Activated T-cell treated with anti-CD3 and anti-CD28 coated beads, Interleukin-2, amount 50 U/mL, for 72 hours (primary cell): ENCODE results near the gene DZANK1. TPM values are rescaled to one million over a fixed set of nuclear protein-coding genes. Genes with fewer than 3 reads are reported as not detected.
"Not testable (repeated sequence)": the region's sequence is repeated elsewhere in the genome, so short reads cannot be mapped to it uniquely, and the experiment has no call there.

Experiments used
- ATAC-seq, 2 donors: fragments of 150-1000 bp; cut with Tn5 transposase; replicated peaks in 1 of 2; 2 replicates each; pipeline ENCODE4 v1.10.0; 2021; ENCODE audit warnings: moderate library complexity in 2 of 2, mild to moderate bottlenecking in 1 of 2
- DNase-seq, 2 donors: peaks; one replicate each; pipeline ENCODE4 v3.0.0; 2021 to 2022; ENCODE audit warnings: mixed read lengths in 1 of 2
- H3K27ac Mint-ChIP-seq: one replicate; pipeline ENCODE4 v1.8.0; 2022; ENCODE audit warnings: mild to moderate bottlenecking, moderate library complexity, mixed read lengths
- H3K27me3 Mint-ChIP-seq: one replicate; pipeline ENCODE4 v1.8.0; 2022; ENCODE audit warnings: low read depth, mixed read lengths
- H3K36me3 Mint-ChIP-seq, 2 donors: one replicate each; pipeline ENCODE4 v1.8.0; 2022; ENCODE audit warnings: mixed read lengths in 2 of 2, mild to moderate bottlenecking in 1 of 2; ENCODE audit not compliant: insufficient read depth in 2 of 2
- H3K4me1 Mint-ChIP-seq: one replicate; pipeline ENCODE4 v1.8.0; 2022; ENCODE audit warnings: low read depth, mixed read lengths
- H3K4me3 Mint-ChIP-seq, 2 donors: one replicate each; pipeline ENCODE4 v1.8.0; 2022; ENCODE audit warnings: mild to moderate bottlenecking in 2 of 2, mixed read lengths in 2 of 2, moderate library complexity in 2 of 2
- H3K9me3 Mint-ChIP-seq, 2 donors: one replicate each; pipeline ENCODE4 v1.8.0; 2022; ENCODE audit warnings: mixed read lengths in 2 of 2
- total RNA-seq, 2 donors: library from RNA; stranded (reverse); gene quantifications; one replicate each; pipeline ENCODE4 v1.2.3, GENCODE V29; 2022

The DZANK1 gene
- total RNA-seq, 2 donors from 2014 or later, result 3.0 to 3.1 TPM

DNA sequence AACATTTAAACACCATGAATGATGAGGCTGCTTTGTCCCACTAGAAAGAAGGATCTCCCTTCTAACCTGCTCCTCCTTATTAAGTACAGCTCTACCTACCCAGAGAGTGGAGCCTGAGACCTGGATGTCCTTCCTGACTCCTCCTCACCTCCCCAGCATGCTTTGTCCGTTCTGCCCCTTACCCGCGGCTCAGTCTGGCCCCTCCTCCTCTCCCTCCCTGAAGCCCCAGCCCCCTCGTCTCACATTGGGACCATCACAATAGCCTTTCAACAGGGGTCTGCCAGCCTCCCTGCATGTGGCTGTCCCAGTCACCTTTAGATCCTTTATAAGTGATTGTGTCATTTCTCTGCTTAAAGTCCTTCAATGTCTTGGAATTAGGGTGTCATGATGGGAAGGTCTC is 72.5 kb downstream of the DZANK1 start:
- no peak for DNase-seq
- no peaks in the 10 kb centered on the region for H3K4me1 Mint-ChIP-seq
- H3K9me3 Mint-ChIP-seq, result no peaks in the 10 kb centered on the region
- H3K27ac Mint-ChIP-seq, result no peak overlapping the region
- no peaks in the 10 kb centered on the region for H3K27me3 Mint-ChIP-seq
- ATAC-seq, result no peak
- H3K4me3 Mint-ChIP-seq, result no peak overlapping the region
- no peaks in the 10 kb centered on the region for H3K36me3 Mint-ChIP-seq

DNA sequence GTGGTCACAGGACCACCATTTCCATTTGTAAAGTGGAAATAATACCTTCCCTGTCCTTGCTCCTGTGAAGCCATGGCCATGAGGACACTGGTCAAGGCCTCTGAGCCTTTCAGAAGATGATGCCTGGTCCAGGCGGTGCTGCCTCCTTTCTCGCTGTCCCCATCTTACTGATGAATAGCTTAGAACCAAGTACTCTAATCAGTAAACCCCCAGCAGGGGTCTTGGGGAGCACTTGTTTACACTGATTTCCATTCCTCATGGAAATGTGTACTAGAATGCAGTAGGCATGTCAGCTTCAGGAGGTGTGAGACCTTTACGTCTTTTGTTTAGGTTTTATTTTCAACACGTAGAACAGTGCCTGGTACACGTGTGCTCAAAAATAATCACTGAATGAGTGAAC is 75.1 kb downstream of the DZANK1 start:
- no peak overlapping the region for H3K4me3 Mint-ChIP-seq
- H3K9me3 Mint-ChIP-seq, result no peaks in the 10 kb centered on the region
- no peak for DNase-seq
- H3K36me3 Mint-ChIP-seq, result no peaks in the 10 kb centered on the region
- no peak overlapping the region for H3K27ac Mint-ChIP-seq
- H3K4me1 Mint-ChIP-seq, result no peaks in the 10 kb centered on the region
- no peaks in the 10 kb centered on the region for H3K27me3 Mint-ChIP-seq
- ATAC-seq, result no peak

DNA sequence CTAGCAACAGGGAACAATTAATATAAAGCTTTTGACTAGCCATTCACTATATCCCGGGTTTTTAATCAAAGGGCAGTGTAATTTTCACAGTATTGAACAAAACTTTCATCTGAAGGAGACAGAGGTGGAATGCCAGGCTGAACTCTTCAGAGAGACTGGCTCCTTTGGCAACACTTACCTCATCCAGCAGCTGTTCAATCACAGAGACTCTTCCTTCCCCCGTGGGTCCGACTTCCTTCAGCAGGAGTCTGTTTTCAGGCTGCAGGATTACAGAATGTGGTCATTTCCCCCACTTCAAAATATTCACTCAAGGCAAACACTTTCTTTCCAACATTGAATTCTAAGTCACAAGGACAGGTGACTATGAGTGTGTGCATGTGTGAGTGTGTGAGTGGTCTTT is 76.6 kb downstream of the DZANK1 start:
- Mint-ChIP-seq H3K27ac (no peak overlapping the region), H3K36me3 (no peaks in the 10 kb centered on the region), H3K27me3 (no peaks in the 10 kb centered on the region), H3K4me3 (no peak overlapping the region), H3K9me3 (no peaks in the 10 kb centered on the region), H3K4me1 (no peaks in the 10 kb centered on the region)
- DNase-seq (no peak), ATAC-seq (no peak)

DNA sequence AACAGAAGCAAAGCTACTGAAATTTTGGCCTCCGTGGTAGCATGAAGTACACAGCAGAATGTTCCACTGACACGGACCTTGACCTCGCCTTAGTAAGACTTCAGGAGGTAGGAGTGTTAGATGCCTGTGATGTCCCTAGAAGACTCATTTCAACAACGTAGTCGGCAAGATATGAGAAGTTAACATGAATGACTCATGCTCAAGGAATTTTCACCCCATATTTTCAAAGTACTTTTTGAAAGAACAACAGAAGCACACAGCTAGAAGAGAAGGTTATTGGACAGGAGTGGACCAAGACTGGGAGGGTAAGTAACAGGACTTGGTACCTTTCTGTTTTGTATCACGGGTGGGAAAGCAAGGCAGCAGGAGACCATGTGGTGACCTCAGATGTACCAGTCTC is 78.0 kb downstream of the DZANK1 start:
- Mint-ChIP-seq H3K36me3 (no peaks in the 10 kb centered on the region), H3K27ac (no peak overlapping the region), H3K9me3 (no peaks in the 10 kb centered on the region)

DNA sequence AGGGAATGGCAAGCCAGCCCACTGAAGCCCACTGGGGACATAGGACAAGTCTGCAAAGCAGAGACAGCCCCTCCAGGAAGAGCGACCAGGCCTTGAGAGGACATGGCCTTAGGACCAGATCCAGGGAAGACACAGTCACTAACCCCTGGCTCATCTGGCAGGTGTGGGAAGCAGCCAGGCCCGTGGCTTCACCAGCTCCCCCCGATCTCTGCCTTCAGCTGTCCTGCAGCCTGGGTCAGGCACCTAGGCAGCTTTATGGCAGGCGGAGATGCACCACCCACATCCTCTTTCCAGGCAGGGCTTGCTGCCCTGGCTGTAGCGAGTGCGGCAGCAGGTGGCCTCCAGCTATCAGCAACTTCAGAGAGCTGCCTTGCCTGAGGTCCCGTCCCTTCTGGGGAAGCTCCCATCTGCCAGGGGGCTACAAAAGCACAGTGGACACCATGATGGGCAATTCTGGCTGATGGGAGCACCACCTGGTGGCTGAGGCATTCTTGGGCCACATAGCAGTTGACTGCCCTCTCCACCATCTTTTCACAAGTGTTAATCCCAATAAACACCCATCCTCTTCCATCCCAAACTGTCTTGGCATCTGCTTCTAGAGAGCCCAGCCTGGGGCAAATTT is 85.8 kb downstream of the DZANK1 start:
- no peak overlapping the region for H3K27ac Mint-ChIP-seq
- DNase-seq (no peak), ATAC-seq (no peak)
- H3K4me1 Mint-ChIP-seq, result no peaks in the 10 kb centered on the region
- H3K27me3 Mint-ChIP-seq, result no peaks in the 10 kb centered on the region
- no peaks in the 10 kb centered on the region for H3K36me3 Mint-ChIP-seq
- H3K4me3 Mint-ChIP-seq, result no peak overlapping the region
- peaks cover 0 to 1% of the 10 kb centered on the region in 2 donors for H3K9me3 Mint-ChIP-seq

More for the DNA sequence above, 78.0 kb downstream of the DZANK1 start:
- no peaks in the 10 kb centered on the region for H3K4me1 Mint-ChIP-seq
- ATAC-seq (no peak), DNase-seq (no peak)
- no peaks in the 10 kb centered on the region for H3K27me3 Mint-ChIP-seq
- H3K4me3 Mint-ChIP-seq, result no peak overlapping the region

DNA sequence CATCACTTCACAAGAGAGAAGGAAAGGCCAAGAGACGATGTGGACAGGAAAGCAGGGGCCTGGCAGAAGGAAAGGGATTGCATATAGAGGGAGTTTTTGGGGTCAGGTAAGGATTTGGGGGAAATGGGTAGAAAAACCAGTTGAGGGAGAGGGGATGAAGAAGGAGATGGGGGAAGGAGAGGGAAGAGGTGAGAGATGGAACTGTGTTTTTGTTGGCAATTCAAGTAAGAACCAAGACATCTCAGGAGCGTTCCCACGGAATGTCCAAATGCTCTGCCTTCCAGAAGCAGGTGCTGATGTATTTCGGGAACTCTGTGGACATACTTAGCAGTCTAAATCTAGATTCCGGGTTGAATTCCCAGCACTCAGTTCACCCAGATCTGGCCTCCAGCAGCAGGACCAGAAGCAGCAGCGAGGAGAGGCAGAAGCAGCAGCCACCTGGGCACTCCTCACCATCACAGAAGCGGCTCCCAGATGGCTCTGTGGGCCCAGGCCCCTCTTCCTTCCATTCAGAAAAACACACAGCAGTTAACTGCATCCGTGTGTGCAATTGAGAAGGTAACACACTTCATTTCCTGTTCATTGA is 88.8 kb downstream of the DZANK1 start:
- DNase-seq, result no peak
- Mint-ChIP-seq H3K4me3 (no peak overlapping the region), H3K27me3 (no peaks in the 10 kb centered on the region), H3K9me3 (peaks cover 0 to 1% of the 10 kb centered on the region in 2 donors), H3K4me1 (no peaks in the 10 kb centered on the region), H3K36me3 (no peaks in the 10 kb centered on the region), H3K27ac (no peak overlapping the region)
- no peak for ATAC-seq

DNA sequence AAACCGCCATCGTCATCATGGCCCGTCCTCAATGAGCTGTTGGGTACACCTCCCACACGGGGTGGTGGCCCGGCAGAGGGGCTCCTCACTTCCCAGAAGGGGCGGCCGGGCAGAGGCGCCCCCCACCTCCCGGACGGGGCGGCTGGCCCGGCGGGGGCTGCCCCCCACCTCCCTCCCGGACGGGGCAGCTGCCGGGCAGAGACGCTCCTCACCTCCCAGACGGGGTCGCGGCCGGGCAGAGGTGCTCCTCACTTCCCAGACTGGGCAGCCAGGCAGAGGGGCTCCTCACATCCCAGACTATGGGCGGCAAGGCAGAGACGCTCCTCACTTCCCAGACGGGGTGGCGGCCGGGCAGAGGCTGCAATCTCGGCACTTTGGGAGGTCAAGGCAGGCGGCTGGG is 91.3 kb downstream of the DZANK1 start:
- not testable (repeated sequence) for H3K4me3 Mint-ChIP-seq, H3K4me1 Mint-ChIP-seq, H3K36me3 Mint-ChIP-seq, H3K27me3 Mint-ChIP-seq, ATAC-seq, DNase-seq, H3K27ac Mint-ChIP-seq, H3K9me3 Mint-ChIP-seq

GRCh38 chr20:18372296-18372695 is 94.5 kb downstream of the DZANK1 start:
- Mint-ChIP-seq H3K4me1 (no peaks in the 10 kb centered on the region), H3K9me3 (no peaks in the 10 kb centered on the region), H3K27ac (no peak overlapping the region), H3K27me3 (peaks cover 16% of the 10 kb centered on the region), H3K36me3 (no peaks in the 10 kb centered on the region), H3K4me3 (no peak overlapping the region)
- no peak for DNase-seq
- no peak for ATAC-seq

- DNase-seq, result no peak
- Mint-ChIP-seq H3K4me1 (no peaks in the 10 kb centered on the region), H3K27me3 (peaks cover 13% of the 10 kb centered on the region), H3K9me3 (no peaks in the 10 kb centered on the region), H3K36me3 (no peaks in the 10 kb centered on the region), H3K4me3 (no peak overlapping the region), H3K27ac (no peak overlapping the region)
- ATAC-seq, result no peak
These were observed 102.1 kb downstream of the DZANK1 start for GRCh38 chr20:18364768-18365167.

GRCh38 chr20:18363708-18364107 is 103.1 kb downstream of the DZANK1 start:
- H3K4me1 Mint-ChIP-seq, result no peaks in the 10 kb centered on the region
- no peak for ATAC-seq
- no peak for DNase-seq

DNA sequence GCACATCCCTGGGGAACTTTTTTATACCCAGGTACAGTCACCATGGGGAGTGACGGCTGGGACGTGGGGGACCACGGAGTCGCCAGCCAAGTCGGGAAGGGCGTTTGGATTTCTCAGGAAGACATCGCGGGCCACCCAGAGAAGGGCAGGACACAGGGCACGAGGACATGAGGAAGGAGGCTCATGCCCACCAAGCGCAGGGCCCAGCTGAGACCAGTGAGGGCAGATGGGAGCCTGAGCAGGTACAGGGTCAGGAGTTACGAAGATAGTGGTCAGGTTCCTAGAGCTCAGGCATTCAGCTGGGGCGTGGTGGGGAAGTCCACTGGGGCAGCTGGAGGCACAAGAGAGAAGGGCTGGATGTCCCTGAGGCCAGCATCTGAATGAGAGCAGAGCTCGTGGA is 103.9 kb downstream of the DZANK1 start:
- H3K27ac Mint-ChIP-seq, result no peak overlapping the region
- H3K4me3 Mint-ChIP-seq, result no peak overlapping the region
- no peaks in the 10 kb centered on the region for H3K27me3 Mint-ChIP-seq
- ATAC-seq (no peak), DNase-seq (no peak)
- no peaks in the 10 kb centered on the region for H3K36me3 Mint-ChIP-seq
- H3K9me3 Mint-ChIP-seq, result no peaks in the 10 kb centered on the region
- H3K4me1 Mint-ChIP-seq, result no peaks in the 10 kb centered on the region

More at GRCh38 chr20:18363708-18364107, 103.1 kb downstream of the DZANK1 start:
- no peaks in the 10 kb centered on the region for H3K36me3 Mint-ChIP-seq
- H3K27ac Mint-ChIP-seq, result no peak overlapping the region
- H3K4me3 Mint-ChIP-seq, result no peak overlapping the region
- no peaks in the 10 kb centered on the region for H3K9me3 Mint-ChIP-seq
- peaks cover 2% of the 10 kb centered on the region for H3K27me3 Mint-ChIP-seq

DNA sequence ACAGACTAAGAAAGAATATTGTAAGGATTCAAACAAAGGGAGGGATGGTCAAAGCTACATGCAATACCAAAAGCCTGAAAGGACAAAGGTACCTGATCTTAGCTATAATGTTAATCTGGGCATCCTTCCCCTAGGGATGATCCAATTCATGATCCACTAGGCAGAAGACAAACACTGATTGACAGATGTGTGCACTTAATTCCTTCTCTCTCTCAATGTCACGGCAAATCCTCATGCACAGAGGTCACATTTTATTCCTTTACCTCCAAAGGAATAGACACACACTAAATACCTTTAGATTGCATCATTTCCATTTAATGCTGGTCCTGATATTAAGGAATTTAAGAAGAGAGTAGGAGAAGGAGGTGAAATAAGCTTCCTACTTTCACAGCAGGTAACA is 105.2 kb downstream of the DZANK1 start:
- H3K27ac Mint-ChIP-seq, result no peak overlapping the region
- H3K4me3 Mint-ChIP-seq, result no peak overlapping the region
- ATAC-seq (no peak), DNase-seq (no peak)
- H3K9me3 Mint-ChIP-seq, result no peaks in the 10 kb centered on the region
- no peaks in the 10 kb centered on the region for H3K27me3 Mint-ChIP-seq
- no peaks in the 10 kb centered on the region for H3K36me3 Mint-ChIP-seq
- H3K4me1 Mint-ChIP-seq, result no peaks in the 10 kb centered on the region

GRCh38 chr20:18360635-18361034 is 106.2 kb downstream of the DZANK1 start:
- Mint-ChIP-seq H3K4me1 (no peaks in the 10 kb centered on the region), H3K4me3 (no peak overlapping the region), H3K9me3 (no peaks in the 10 kb centered on the region), H3K27ac (no peak overlapping the region), H3K27me3 (no peaks in the 10 kb centered on the region), H3K36me3 (no peaks in the 10 kb centered on the region)
- ATAC-seq (no peak), DNase-seq (no peak)

DNA sequence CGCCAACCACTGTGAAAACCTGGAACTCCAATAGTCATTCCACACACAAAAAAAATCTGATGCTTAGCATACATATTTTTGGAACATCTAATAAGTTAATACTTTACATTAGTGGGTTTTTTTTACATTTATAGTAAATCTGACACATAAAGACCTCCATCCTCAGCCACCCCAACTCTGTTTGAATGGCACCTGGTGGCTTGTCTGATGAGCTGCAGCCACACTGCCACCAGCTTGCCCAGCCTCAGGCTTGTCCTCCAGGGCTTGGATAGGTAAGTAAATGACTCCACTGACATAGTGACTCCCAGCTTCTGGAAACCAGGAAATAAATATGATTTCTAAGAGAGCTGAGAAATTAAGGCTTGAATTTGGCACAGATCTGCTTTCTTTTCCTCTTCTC is 107.0 kb downstream of the DZANK1 start:
- no peaks in the 10 kb centered on the region for H3K4me1 Mint-ChIP-seq
- no peak overlapping the region for H3K4me3 Mint-ChIP-seq
- H3K36me3 Mint-ChIP-seq, result no peaks in the 10 kb centered on the region
- no peaks in the 10 kb centered on the region for H3K27me3 Mint-ChIP-seq
- ATAC-seq, result no peak
- H3K27ac Mint-ChIP-seq, result no peak overlapping the region
- no peak for DNase-seq
- peaks cover 0 to 3% of the 10 kb centered on the region in 2 donors for H3K9me3 Mint-ChIP-seq
